Adrenal gland (tissue), 5 donors: ENCODE results near the gene LEKR1.

Experiments used
- CTCF ChIP-seq, 6 experiments: fragments of 450-650 bp in 4 of 6; fragments of 200-600 bp in 2 of 6; sonication (generic) in 1 of 6; IDR thresholded peaks; 1 replicate in 5 of 6; 2 replicates in 1 of 6; pipeline versions ENCODE4 v1.5.1 to v1.8.0; 2016 to 2021; ENCODE audit warnings: antibody characterized with exemption in 6 of 6, mild to moderate bottlenecking in 2 of 6, moderate library complexity in 1 of 6
- POLR2A ChIP-seq, 2 donors: fragments of 450-650 bp; IDR thresholded peaks; one replicate each; pipeline ENCODE4 v1.6.1; 2017; ENCODE audit warnings: antibody characterized with exemption in 2 of 2, mild to moderate bottlenecking in 2 of 2, moderate library complexity in 1 of 2
- donor health status: DM: no; HTN: no; CAD: no.

GRCh38 chr3:156888576-156888975 lies 62.4 kb downstream of the LEKR1 start:
- TF ChIP-seq CTCF (IDR thresholded peaks at IDR 0.05) (no peak), POLR2A (IDR thresholded peaks at IDR 0.05) (no peak)
